GM12864 (cell line): ENCODE results near the gene LRRC56.

Experiments
- DNase-seq: peaks from one replicate; pipeline ENCODE4 v3.0.0-alpha.2; 2011; ENCODE audit warnings: low read depth
- H3K4me3 ChIP-seq: 2 replicates; pipeline ENCODE4 v1.5.1; 2011; ENCODE audit warnings: mild to moderate bottlenecking, low read depth, low read length, control low read depth
- TF ChIP-seq, protein P1 (sequence below): IDR thresholded peaks from 2 replicates; pipeline ENCODE4 v1.5.1; 2011; ENCODE audit warnings: low read depth, mild to moderate bottlenecking, moderate library complexity, low read length, control low read depth, inconsistent platforms; ENCODE audit errors: missing control alignments

Gene LRRC56

DNA sequence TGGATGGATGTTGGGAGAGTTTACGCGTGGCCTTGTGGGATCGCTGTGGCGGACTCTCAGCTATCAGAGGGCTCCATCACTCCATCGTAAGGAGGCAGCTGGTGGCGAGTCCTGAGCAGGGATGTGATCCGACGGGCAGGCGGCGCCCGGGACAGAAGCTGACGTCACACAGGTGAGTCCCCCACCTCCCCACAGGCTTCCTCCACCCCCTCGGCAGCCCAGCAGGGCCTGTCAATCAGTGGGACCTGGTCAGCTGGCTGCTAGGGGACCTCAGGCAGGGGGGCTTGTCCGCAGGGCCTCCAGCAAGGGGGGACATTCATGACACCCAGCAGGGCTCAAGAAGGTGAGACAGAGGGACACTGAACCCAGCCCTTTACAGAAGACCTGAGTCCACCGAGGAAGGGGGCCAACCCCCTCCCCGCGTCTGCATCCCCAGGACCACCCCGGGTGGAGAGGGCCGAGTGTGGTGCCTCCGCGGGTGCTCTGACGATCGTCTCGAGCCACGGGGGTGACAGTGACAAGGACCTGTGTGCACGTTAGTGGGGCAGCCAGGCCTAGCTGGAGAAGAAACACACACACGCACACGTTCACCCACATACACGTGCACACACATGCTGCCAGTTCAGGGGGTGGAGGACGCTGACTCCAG lies 9.0 kb upstream of the LRRC56 start:
- TF ChIP-seq, protein P1, sequence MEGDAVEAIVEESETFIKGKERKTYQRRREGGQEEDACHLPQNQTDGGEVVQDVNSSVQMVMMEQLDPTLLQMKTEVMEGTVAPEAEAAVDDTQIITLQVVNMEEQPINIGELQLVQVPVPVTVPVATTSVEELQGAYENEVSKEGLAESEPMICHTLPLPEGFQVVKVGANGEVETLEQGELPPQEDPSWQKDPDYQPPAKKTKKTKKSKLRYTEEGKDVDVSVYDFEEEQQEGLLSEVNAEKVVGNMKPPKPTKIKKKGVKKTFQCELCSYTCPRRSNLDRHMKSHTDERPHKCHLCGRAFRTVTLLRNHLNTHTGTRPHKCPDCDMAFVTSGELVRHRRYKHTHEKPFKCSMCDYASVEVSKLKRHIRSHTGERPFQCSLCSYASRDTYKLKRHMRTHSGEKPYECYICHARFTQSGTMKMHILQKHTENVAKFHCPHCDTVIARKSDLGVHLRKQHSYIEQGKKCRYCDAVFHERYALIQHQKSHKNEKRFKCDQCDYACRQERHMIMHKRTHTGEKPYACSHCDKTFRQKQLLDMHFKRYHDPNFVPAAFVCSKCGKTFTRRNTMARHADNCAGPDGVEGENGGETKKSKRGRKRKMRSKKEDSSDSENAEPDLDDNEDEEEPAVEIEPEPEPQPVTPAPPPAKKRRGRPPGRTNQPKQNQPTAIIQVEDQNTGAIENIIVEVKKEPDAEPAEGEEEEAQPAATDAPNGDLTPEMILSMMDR = no peak
- no peak for DNase-seq

DNA sequence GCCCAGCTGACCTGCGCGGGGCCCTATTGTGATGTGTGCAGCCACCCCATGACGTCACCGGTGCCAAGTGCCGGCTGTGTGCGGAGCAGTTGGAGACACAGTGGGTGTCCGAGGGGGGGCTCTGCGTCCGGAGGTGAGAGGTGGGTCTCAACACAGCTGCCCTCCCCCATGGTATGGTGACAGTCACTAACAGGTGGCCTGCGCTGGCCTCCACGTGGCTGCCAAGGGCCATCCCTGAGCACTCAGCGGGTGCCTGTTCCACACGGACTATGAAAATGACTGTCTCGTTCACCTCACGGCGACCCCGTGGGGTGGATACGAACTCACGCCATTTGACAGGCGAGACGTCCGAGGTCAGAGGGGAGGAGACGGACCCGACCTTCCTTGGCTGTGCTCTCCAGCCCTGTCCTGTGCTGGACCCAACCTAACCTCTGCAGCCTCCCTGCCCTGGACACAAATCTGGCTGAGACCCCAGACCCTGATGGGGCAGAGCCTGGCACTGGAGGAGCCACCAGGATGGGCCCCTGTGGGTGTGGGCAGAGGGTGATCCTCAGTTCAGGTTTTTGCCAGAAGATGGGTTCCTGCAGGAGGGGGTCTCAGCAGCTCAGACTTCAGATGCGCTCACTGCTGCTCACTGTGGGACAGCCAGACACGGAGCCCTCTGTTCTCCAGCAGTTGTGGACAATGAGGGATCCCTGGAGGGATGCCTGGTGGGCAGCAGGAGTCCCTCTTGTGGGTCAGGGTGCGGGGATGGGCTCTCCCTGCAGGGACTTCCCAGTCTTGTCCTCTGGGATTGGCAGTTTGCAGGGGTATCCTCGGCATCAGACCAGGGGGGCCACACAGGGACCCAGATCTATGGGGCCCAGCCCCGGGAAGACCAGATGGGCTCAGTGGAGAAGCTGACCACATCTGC lies 8.3 kb upstream of the LRRC56 start:
- H3K4me3 ChIP-seq = no peak overlapping the region
- TF ChIP-seq, protein P1 = no peak
- DNase-seq = no peak

More for the DNA sequence above, 9.0 kb upstream of the LRRC56 start:
- no peak overlapping the region for H3K4me3 ChIP-seq

DNA sequence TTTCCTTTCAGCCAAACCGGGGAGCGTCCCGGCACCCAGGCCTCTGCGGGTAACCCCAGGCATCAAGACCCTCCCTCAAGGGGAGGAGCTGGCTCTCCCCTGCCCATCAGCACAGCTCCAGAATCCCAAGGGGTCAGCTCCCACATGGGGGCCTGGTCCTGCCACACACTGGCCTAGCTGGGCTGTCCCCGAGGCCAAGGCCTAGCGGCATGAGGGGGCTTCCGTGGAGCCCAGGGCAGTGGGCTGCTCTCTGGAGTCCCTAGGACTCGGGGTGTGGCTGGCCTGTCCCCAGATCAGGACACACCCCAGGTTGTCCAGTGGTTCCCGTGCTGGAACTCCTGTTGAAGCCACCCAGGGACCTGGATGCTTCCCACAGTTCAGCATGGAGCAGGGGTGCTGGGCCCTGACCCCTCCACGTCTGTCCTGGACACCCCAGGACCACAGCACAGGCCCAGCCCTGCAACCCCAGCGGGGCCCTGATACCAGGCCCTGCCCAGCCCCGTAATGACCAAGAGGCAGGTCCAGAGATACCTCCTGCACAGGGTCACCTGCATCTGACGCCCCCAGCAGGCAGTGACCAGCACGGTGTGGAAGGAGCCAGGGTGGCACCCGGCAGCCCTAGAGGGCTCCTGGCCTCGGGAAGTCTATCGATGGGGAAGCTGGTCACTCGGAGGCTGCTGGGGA lies 7.5 kb upstream of the LRRC56 start:
- H3K4me3 ChIP-seq = no peak overlapping the region
- TF ChIP-seq, protein P1 = no peak
- no peak for DNase-seq

DNA sequence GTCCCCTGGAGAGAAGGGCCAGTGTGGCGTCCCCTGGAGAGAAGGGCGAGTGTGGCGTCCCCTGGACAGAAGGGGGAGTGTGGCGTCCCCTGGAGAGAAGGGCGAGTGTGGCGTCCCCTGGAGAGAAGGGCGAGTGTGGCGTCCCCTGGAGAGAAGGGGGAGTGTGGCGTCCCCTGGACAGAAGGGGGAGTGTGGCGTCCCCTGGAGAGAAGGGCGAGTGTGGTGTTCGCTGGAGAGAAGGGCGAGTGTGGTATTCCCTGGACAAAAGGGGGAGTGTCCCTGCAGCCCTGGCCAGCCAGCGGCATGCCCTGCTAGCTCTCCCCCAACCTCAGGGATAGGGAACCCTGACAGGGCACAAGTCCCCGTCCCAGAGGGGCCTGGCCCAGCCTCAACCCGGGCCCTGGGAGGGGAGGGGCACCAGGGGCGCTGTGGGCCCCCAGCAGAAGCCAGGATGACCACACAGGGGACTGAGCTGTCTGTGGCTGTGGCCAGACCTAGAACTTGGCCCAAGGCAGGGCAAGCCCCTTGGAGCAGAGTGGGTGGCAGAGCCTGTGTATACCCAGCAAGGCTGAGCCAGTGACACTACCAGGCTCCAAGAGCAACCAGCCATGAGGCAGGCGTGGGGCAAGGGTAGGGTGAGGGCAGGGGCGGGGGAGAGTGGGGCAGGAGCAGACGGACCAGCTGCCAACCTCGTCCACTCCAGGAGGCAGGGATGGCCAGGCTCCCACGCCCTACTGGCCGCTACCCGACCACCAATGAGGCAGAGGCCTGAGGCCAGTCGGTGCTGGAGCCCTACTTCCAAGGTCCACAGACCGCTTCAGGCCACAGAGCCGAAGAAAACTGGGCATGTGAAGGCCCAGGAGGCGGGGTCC lies 6.1 kb upstream of the LRRC56 start:
- DNase-seq = no peak
- TF ChIP-seq, protein P1 = no peak
- H3K4me3 ChIP-seq = no peak overlapping the region

DNA sequence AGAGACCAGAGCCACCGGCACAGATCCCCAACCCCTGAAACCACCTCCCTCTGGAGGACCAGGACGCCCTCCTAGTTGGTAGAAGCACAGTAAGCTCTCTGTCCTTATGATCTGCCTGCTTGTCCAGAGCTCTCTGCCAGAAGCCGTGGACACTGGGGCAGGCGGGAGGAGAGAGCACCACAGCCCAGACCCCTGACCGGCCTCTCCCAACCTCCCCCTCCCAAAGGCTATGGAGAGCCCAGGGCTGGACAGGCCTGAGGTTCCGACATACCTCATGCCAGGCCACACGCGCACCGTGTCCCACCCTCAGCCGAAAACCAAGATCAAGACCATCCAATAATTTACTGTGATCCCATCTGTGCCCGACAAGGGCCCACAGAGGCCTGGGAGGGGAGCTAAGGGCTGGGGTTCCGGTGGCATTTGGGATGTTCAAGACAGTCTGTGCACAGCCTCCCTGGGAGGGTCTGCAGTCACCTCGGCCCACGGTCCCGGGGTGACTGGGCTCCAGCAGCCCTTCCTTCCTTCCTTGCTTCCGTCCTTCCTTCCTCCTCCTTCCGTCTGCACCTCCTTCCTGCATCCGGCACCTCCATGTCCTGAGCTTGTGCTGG lies 5.3 kb upstream of the LRRC56 start:
- no peak overlapping the region for H3K4me3 ChIP-seq
- no peak for DNase-seq
- TF ChIP-seq, protein P1 = no peak

DNA sequence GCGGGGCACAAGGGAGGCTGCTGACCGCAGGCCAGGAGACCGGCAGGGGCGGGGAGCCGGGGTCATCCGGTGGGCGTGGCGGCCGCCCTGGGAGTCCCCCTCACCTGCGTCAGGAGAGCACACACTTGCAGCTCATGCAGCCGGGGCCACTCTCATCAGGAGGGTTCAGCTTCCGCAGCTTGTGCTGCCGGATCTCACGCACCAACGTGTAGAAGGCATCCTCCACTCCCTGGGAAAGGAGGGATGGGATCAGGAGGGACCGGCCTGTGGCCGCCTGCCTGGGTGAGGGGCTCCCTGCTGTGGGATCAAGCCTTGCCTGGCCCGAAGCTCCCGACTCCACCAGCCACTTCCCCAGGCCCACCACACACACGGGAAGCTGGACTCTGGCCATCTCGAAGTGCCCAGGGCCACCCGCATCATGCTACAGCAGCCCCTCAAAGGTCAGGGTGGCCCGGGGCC lies 4.8 kb upstream of the LRRC56 start:
- H3K4me3 ChIP-seq = no peak overlapping the region
- TF ChIP-seq, protein P1 = no peak
- DNase-seq = no peak
